UCSD-AML1 (cell line): ENCODE measurements around the gene DNAH14.
"Not testable (repeated sequence)": the region's sequence is repeated elsewhere in the genome, so short reads cannot be mapped to it uniquely, and the experiment has no call there.

Experiments used
- DNase-seq: peaks from one replicate; lab custom pipeline; 2025; ENCODE audit not compliant: unreplicated experiment; lab: John Stamatoyannopoulos, UW

The DNAH14 gene

GRCh38 chr1:224929335-224930237, at the start of gene DNAH14:
Gene DNAH14, plus strand, starts transcription at chr1:224929675. Its CDS starts 23,028 bp downstream, at chr1:224952703.
- peak; percentile 75 for DNase-seq

GRCh38 chr1:224880593-224881307, 48.7 kb upstream of the DNAH14 start:
- DNase-seq, result no peak

DNA sequence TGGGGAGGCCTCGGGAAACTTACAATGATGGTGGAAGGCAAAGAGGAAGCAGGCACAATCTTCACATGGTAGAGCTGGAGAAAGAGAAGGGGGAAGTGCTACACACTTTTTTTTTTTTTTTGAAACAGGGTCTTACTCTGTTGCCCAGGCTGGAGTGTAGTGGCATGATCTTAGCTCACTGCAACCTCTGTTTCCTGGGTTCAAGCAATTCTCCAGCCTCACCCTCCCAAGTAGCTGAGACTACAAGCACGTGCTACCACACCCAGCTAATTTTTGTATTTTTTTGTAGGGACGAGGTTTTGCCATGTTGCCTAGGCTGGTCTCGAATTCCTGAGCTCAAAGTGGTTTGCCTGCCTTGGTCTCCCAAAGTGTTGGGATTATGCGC, 48.2 kb upstream of the DNAH14 start:
- DNase-seq, result not testable (repeated sequence)

GRCh38 chr1:224881762-224882211, 47.7 kb upstream of the DNAH14 start:
- DNase-seq, result no peak

DNA sequence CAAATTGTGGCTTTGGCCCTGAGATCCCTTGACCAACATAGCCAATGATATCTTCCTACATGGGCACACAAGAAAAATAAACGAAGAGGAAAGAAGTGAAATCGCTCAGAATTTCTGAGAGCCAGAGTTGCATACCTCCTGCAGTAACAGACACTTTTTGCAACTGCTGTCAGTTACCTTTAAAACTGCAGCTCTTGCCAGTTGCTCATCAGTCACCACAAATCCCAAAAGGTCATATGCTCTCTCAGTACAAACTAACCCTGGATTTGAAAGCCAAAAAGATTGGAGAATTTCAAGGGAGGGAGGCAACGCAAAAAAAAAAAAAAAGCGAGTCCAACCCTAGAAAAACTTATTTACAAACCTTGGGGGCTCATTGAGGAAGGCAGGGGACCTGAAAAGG, 47.2 kb upstream of the DNAH14 start:
- no peak for DNase-seq

DNA sequence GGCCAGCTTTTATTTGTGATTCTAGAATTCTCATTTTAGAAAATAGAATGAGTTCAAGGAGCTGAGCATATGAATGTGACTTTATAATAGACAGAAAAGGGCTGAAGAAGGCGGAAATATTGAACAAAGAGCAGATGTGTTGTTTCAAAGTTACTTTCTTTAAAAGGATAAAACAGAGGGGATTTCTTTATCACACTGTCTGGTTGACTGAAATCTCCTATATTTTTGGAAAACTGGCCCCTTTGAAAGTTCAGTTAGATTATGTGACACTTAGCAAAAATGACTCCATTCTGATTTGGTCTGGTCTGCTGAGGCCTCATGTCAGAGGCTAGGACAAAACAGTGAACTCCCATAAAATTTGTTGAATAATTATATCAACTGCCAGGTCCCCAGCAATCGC, 46.4 kb upstream of the DNAH14 start:
- DNase-seq, result no peak

DNA sequence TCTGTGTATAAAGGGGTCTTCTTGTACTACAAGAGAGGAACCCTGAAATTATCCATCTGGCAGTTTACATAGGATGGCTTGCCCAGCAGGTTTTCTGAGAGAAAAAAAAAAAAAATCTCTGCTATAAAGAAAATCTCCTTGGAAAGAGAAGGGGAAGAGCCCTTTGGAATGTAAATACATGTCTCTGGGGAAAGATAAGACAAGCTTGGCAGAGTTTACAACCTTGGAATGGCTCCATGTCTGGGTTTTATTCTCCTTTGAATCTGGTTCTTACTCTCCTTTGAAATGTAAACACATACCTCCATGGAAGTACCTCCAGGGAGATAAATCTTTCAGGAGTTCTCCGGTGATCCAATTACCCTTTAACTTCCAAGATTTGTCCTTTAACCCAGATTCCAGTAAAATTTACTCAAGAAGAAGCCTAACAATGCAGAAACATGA, 45.1 kb upstream of the DNAH14 start:
- no peak for DNase-seq

- not testable (repeated sequence) for DNase-seq
These were observed 44.1 kb upstream of the DNAH14 start for GRCh38 chr1:224885376-224885775.

DNA sequence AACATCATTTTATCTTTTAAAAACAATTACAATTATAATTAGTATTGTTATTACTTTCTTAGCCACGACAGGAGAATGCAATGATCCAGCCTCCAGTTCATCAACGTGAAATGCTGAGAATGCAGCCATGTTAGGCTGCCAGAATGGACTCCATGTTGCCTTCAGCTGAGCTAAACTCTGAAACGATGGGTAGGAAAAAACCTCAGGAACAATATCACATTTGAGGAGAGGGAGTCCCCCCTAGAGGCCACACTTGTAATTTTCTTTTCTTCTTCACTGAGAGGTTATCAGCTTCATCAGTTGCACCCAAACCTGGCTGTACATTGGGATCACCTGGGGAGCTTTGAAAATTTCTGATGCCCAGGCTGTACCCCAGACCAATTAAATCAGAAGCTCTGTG, 34.6 kb upstream of the DNAH14 start:
- no peak for DNase-seq

- DNase-seq, result no peak
These were observed 33.2 kb upstream of the DNAH14 start for GRCh38 chr1:224896130-224896781.

DNA sequence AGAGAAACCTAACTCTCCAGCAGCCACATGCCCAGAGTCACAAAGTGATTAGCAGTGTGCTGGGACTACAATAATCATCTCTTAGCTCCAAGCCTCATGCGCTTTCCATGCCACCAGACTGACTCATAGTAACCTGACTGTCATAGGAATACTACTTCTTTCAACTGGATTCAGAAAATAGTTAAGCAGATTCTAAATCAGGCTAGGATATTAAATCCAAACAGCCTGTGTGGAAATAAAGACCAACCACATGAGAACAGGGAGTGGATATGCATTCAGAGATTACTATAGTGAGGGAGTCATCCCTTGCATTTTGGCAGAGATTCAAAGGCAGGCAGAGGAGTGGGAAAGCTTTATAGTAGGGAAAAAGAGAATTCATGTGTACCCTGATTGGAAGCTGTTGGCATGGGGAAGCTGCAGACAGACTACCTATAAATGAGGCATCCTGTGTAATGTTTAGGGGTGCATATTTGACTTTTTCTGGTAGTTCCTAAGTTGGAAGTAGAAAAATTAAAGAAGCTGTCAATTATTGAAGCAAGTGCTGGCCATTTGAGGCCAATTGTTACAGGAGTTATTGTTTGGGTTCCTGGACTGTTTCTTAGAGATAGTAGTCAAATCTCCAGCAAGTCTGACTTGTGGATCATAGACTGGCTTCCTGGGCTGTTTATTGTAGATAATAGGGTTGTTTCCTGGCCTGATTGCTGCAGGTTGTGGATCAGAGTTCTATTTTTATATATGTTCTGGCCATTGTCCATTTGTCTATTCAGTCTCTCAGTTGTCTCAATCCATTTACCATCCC, 31.7 kb upstream of the DNAH14 start:
- no peak for DNase-seq

GRCh38 chr1:224898937-224899336, 30.5 kb upstream of the DNAH14 start:
- DNase-seq, result no peak

DNA sequence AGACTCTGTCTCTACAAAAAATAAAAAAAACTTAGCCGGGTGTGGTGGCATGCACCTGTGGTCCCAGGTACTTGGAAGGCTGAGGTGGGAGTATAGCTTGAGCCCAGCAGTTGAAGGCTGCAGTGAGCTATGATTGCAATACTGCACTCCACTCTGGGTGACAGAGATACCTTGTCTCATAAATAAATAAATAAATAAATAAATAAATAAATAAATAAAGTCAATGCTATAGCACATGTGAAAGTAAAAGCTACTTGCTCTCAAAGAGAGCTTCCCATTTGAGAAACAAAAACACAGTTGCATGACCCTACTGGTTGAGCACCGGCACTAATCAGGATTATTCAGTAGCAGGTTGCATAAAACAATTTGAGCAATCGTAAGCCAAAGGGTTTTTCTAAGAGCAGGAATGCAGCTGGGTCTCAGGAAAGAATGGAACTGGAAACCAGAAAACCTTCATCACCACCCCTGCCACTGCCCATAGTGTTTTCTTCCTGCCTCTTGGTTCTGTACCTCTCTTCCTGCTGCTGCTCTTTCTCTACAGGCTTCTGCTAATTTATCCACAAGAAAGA, 29.3 kb upstream of the DNAH14 start:
- DNase-seq, result no peak

GRCh38 chr1:224901087-224901810, 28.2 kb upstream of the DNAH14 start:
- DNase-seq, result no peak

- DNase-seq, result no peak
These were observed 25.5 kb upstream of the DNAH14 start for GRCh38 chr1:224903955-224904354.

GRCh38 chr1:224906340-224906739, 23.1 kb upstream of the DNAH14 start:
- no peak for DNase-seq

DNA sequence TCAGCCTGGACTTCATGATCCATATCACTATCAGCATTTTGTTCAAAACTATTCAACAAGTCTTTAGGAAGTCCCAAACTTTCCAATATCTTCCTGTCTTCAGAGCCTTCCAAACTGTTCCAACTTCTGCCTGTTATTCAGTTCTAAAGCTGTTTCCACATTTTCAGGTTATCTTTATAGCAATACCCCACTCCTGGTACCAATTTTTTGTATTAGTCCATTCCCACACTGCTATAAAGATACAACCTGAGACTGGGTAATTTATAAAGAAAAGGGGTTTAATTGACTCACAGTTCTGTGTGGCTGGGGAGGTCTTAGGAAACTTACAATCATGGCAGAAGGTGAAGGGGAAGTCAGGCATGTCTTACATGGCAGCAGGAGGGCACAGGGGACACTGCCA, 18.3 kb upstream of the DNAH14 start:
- DNase-seq, result no peak

- DNase-seq, result no peak
These were observed 15.1 kb upstream of the DNAH14 start for GRCh38 chr1:224914292-224914900.

DNA sequence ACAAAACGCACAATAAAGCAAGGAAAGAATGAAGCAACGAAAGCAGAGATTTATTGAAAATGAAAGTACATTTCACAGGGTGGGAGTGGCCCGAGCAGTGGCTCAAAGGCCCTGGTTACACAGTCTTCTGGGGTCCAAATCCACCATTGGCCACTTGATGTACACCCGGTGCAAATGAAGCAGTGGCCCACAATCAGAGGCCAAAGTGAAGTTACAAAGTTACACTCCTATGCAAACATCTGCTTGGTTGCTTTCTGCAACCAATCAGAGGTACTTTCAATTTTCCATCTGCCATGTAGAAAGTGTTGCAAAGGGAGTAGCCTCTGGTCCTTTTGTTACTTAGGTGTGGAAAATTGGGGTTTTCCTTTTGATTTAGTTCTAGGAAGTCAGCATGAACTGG, 10.0 kb upstream of the DNAH14 start:
- DNase-seq, result no peak
